LNCAP (cell line): Measurements from ENCODE around the gene FGD4.

Experiments
- TF ChIP-seq, protein P1 (sequence below): fragments of 450-650 bp; IDR thresholded peaks from 2 replicates; pipeline ENCODE4 v1.5.1; 2017; ENCODE audit warnings: mild to moderate bottlenecking

Gene FGD4

DNA sequence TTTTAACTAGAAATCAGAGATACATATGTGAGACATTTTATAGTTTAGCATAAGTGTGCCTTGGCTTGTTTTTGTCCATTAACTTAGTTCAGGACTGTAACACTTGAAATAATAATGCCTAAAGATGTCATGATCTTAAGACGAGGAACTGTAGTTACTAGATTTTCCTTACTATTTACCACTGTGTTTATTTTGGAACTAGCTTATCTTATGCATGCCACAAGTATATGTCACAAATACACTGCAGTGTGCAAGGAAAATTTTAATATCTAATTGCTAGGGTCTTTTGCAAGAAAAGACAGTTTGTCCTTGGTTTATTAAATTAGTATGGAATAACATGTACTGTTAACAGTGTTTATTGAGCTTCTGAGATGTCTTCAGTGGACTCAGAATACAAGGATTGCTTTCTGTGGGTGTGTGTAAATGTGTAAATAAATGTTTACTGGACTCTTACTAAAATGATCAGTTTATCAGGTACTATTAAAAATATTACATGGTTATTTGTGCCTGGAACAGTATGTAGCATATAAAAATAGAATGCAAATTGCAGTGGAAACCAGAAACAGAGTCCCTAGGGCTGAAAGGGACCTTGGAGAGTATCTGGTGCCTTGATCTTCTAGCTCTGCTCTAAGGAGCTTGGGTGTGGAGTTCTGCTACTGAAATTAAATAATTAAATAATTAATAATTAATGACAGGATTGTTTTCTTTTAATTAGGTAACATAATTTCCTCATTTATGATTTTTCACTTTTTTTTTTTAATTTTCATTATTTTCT, 58.1 kb downstream of the FGD4 start:
- TF ChIP-seq, protein P1, sequence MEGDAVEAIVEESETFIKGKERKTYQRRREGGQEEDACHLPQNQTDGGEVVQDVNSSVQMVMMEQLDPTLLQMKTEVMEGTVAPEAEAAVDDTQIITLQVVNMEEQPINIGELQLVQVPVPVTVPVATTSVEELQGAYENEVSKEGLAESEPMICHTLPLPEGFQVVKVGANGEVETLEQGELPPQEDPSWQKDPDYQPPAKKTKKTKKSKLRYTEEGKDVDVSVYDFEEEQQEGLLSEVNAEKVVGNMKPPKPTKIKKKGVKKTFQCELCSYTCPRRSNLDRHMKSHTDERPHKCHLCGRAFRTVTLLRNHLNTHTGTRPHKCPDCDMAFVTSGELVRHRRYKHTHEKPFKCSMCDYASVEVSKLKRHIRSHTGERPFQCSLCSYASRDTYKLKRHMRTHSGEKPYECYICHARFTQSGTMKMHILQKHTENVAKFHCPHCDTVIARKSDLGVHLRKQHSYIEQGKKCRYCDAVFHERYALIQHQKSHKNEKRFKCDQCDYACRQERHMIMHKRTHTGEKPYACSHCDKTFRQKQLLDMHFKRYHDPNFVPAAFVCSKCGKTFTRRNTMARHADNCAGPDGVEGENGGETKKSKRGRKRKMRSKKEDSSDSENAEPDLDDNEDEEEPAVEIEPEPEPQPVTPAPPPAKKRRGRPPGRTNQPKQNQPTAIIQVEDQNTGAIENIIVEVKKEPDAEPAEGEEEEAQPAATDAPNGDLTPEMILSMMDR: no peak

DNA sequence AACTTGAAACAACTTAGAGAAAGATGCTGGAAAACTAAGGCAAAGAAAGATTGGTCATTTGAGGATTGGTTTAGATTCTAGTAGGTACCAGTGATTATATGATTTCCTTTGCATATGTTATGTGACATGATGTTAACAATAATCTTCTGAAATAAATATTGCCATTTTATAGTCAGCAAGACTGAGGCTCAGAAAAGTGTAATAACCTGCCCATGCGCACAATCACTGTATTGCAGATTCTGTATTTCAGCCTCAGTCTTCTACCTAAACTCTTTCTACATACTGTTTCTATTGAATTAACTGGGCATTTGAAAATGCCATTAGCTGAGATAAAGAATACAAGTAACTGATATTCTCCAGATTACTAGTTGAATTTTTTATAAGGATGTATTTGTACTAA, 61.3 kb downstream of the FGD4 start:
- TF ChIP-seq, protein P1: no peak

DNA sequence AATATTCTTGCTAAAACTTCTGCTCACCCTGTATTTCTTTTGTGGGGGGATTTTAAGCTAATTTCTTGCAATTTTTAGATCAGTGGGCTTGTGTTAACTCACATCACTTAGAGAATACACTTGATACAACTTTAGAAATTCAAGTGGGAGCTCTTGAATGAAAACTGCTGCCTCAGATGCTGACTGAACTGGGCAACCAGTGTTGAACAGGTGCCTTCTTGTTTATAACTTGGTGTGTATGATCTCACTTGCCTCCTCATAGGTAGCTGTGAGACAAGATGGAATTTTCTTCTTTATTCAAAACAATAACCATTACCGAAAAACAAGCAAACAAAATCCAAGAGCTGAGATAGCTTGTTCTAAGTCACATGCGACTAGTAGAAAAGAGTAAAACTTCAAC, 63.5 kb downstream of the FGD4 start:
- TF ChIP-seq, protein P1: no peak

DNA sequence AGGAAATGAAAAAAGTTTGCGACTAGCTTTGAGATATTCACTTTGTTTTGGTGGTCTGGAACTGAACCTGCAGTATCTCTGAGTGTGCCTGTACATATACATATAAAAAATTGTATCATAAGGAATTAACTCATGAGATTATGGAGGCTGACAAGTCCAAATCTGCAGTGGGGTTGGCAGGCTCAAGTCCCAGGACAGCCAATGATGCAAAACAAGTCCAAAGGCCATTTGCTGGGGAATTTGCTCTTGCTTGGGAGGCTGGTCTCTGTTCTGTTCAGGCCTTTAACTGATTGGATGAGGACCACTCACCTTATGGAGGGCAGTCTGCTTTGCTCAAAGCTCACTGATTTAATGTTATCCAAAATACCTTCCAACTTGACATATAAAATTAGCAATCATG, 66.8 kb downstream of the FGD4 start:
- TF ChIP-seq, protein P1: no peak

DNA sequence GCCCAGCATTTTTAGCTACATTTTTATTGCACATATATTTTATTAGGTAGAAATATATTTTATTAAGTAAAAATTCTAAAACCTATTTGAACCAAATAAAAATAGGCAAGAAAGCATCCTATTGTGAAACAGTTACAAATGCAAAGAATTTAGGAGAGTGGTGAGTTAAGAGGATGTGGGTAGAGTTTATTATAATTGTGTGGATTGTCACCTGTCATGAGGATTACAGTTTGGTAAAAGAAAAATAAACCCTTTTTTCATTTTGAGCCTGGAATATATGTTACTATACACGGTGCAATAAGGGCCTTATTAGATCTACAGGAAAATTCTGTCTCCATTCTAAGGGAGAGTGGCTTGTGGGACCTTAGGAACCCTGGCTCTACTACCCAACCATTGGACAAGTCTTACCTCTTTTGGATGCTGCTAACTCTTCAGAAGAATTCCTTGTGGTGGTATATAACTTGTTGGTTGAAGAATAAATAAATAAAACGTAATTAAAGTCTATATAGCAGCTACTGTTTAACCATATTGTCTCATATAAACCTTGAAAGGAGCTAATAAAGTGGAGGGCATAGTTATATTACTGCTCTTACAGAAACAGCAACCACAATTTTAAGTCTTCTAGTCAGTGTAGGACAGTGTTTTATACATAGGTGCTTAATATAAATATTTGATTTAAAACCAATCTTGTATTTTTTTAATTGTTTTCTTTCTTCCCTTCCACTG, 67.8 kb downstream of the FGD4 start:
- TF ChIP-seq, protein P1: no peak

DNA sequence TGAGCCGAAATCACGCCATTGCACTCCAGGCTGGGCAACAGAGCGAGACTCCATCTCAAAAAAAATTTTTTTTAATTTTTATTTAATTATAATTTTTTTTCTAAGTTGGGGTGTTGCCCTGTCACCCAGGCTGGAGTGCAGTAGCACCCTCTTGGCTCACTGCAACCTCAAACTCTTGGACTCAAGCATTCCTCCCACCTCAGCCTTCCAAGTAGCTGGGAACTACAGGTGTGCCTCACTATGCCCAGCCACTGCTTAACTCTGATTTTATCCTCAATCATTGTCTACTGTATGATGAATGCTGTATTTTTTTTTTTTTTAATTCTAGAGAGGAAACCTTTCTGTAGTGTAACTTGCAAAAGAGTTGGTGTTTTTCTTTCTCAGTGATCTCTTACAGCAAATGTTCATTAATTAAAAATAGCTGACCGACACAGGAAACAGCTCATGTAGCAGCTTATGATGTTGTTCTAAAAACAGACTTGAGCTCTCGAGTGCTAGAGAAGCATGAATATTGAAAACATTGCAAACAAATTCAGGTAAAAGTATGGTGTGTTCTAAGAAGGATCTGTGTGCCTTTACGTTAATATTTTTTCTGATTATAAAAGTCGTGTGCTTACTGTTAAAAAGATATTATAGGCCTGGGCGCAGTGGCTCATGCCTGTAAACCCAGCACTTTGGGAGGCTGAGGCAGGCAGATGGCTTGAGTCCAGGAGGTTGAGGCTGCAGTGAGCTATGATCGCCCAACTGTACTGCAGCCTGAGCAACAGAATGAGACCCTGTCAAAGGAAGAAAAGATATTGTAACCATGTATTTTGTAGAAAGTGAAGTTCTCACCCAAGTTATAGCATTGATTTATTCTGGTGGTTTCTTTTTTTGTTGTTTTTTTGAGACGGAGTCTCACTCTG, 68.9 kb downstream of the FGD4 start:
- TF ChIP-seq, protein P1: no peak

DNA sequence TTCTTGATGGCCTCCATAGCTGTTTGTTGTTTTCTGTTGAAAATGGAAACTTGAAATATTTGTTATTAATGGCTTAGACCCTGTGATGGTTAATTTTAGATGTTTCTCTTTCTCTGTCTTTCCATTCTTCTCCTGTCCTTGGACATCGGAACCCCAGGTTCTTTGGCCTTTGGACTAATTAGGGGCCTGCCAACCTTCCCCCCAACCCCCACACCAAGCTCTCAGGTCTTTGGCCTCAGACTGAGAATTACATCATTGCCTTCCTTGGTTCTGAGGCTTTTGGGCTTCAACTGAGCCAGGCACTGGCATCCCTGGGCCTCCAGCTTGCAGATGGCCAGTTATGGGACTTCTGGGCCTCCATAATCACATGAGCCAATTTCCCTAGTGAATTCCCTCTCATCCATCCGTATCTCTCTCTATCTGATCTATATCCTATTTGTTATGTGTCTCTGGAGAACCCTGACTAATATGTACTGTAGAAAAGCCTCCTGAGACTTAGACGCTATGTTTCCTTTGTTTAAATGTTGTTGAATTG, 71.6 kb downstream of the FGD4 start:
- TF ChIP-seq, protein P1: no peak
